Activated naive CD4-positive, alpha-beta T cell treated with anti-CD3 and anti-CD28 coated beads for 36 hours (primary cell): ENCODE data around the gene HOXD11. TPM values are rescaled to one million over a fixed set of nuclear protein-coding genes. Genes with fewer than 3 reads are reported as not detected.

Experiments
- CTCF ChIA-PET: fragments of 350-600 bp; sonication (Branson Sonifier 250); formaldehyde crosslinking; loops from one replicate; lab custom pipeline; 2021; ENCODE audit warnings: antibody characterized with exemption; lab: Charles Lee
- DNase-seq: peaks from one replicate; pipeline ENCODE4 v3.0.0-alpha.2; 2020
- H3K27ac Mint-ChIP-seq: one replicate; pipeline ENCODE4 v1.8.0; 2021; ENCODE audit warnings: mild to moderate bottlenecking, mixed read lengths
- H3K27me3 Mint-ChIP-seq: one replicate; pipeline ENCODE4 v1.8.0; 2021; ENCODE audit warnings: low read depth, mixed read lengths
- H3K36me3 Mint-ChIP-seq: one replicate; pipeline ENCODE4 v1.8.0; 2021; ENCODE audit warnings: low read depth, mixed read lengths
- H3K4me1 Mint-ChIP-seq: one replicate; pipeline ENCODE4 v1.8.0; 2021; ENCODE audit warnings: low read depth, mixed read lengths
- H3K4me3 Mint-ChIP-seq: one replicate; pipeline ENCODE4 v1.8.0; 2021; ENCODE audit warnings: mild to moderate bottlenecking, moderate library complexity, mixed read lengths
- H3K9me3 Mint-ChIP-seq: one replicate; pipeline ENCODE4 v1.8.0; 2021; ENCODE audit warnings: mixed read lengths
- intact Hi-C: fragments of 100-400 bp; cut with micrococcal nuclease; formaldehyde crosslinking; loops from one replicate; pipeline ENCODE4 v1.15.1; 2023
- total RNA-seq, 2 experiments: library from RNA; stranded (reverse); gene quantifications; one replicate each; pipeline ENCODE4 v1.2.3, GENCODE V29; 2021

The HOXD11 gene
- total RNA-seq, 2 experiments from 2014 or later, result not detected

GRCh38 chr2:176114120-176114929 lies 7.2 kb downstream of the HOXD11 start:
- Mint-ChIP-seq H3K27ac (no peak overlapping the region), H3K4me1 (peaks cover 4% of the 10 kb centered on the region), H3K27me3 (peaks cover 93% of the 10 kb centered on the region), H3K9me3 (peaks cover 4% of the 10 kb centered on the region), H3K36me3 (peaks cover 6% of the 10 kb centered on the region), H3K4me3 (no peak overlapping the region)
- intact Hi-C loops, result loop anchor here (5.0 kb wide), 1 partner anchor 37 kb away; no protein-coding TSS in a partner anchor
- no peak for DNase-seq
- CTCF ChIA-PET, result interaction anchor here (0.8 to 2.8 kb wide), 3 partner anchors 13 to 18 kb away, joined by 3 to 9 read pairs (median 3); no protein-coding TSS in a partner anchor

- CTCF ChIA-PET, result interaction anchor here (2.8 kb wide), 1 partner anchor 12 kb away, joined by 9 read pairs; no protein-coding TSS in a partner anchor
- H3K27me3 Mint-ChIP-seq, result peaks cover 92% of the 10 kb centered on the region
- H3K4me1 Mint-ChIP-seq, result peaks cover 3% of the 10 kb centered on the region
- peaks cover 5% of the 10 kb centered on the region for H3K36me3 Mint-ChIP-seq
- DNase-seq, result no peak
- H3K4me3 Mint-ChIP-seq, result no peak overlapping the region
- intact Hi-C loops, result loop anchor here (5.0 kb wide), 1 partner anchor 38 kb away; no protein-coding TSS in a partner anchor
- no peak overlapping the region for H3K27ac Mint-ChIP-seq
- H3K9me3 Mint-ChIP-seq, result peaks cover 3% of the 10 kb centered on the region
These were observed 8.0 kb downstream of the HOXD11 start for GRCh38 chr2:176114930-176115625.

- H3K27ac Mint-ChIP-seq, result no peak within 1 kb of the TSS
- CTCF ChIA-PET, result interaction anchor here (2.8 kb wide), 1 partner anchor 11 kb away, joined by 9 read pairs; no protein-coding TSS in a partner anchor
- peaks cover 5% of the 10 kb centered on the region for H3K36me3 Mint-ChIP-seq
- intact Hi-C loops, result no loop called here
- DNase-seq, result no peak
- peaks cover 92% of the 10 kb centered on the region for H3K27me3 Mint-ChIP-seq
- peaks cover 3% of the 10 kb centered on the region for H3K9me3 Mint-ChIP-seq
- no peak within 1 kb of the TSS for H3K4me3 Mint-ChIP-seq
- peaks cover 3% of the 10 kb centered on the region for H3K4me1 Mint-ChIP-seq
These were observed 9.1 kb downstream of the HOXD11 start, which contains the start of gene HOXD10 for GRCh38 chr2:176115883-176116813. TSS of gene HOXD10 (plus strand) at chr2:176116778. CDS start at chr2:176116834, 56 bp downstream.

- H3K36me3 Mint-ChIP-seq, result peaks cover 5% of the 10 kb centered on the region
- peaks cover 85% of the 10 kb centered on the region for H3K27me3 Mint-ChIP-seq
- CTCF ChIA-PET, result interaction anchor here (1.2 kb wide), 1 partner anchor 9 kb away, joined by 4 read pairs; no protein-coding TSS in a partner anchor
These were observed 10.2 kb downstream of the HOXD11 start for GRCh38 chr2:176117162-176117822.

GRCh38 chr2:176117823-176118371 lies 10.8 kb downstream of the HOXD11 start:
- H3K4me1 Mint-ChIP-seq, result peaks cover 4% of the 10 kb centered on the region
- no peak overlapping the region for H3K4me3 Mint-ChIP-seq
- H3K36me3 Mint-ChIP-seq, result peaks cover 5% of the 10 kb centered on the region
- CTCF ChIA-PET, result interaction anchor here (1.2 kb wide), 1 partner anchor 9 kb away, joined by 4 read pairs; no protein-coding TSS in a partner anchor
- H3K27me3 Mint-ChIP-seq, result peaks cover 81% of the 10 kb centered on the region
- H3K27ac Mint-ChIP-seq, result no peak overlapping the region
- intact Hi-C loops, result no loop called here
- peaks cover 3% of the 10 kb centered on the region for H3K9me3 Mint-ChIP-seq
- no peak for DNase-seq

More at GRCh38 chr2:176117162-176117822, 10.2 kb downstream of the HOXD11 start:
- Mint-ChIP-seq H3K27ac (no peak overlapping the region), H3K9me3 (peaks cover 3% of the 10 kb centered on the region), H3K4me1 (peaks cover 3% of the 10 kb centered on the region), H3K4me3 (no peak overlapping the region)
- intact Hi-C loops, result no loop called here
- DNase-seq, result no peak

GRCh38 chr2:176118601-176119339 lies 11.7 kb downstream of the HOXD11 start:
- DNase-seq, result peak; percentile 45
- H3K4me3 Mint-ChIP-seq, result no peak overlapping the region
- intact Hi-C loops, result no loop called here
- H3K4me1 Mint-ChIP-seq, result peaks cover 11% of the 10 kb centered on the region
- H3K27me3 Mint-ChIP-seq, result peaks cover 76% of the 10 kb centered on the region
- CTCF ChIA-PET, result no interaction called here
- H3K27ac Mint-ChIP-seq, result no peak overlapping the region
- peaks cover 3% of the 10 kb centered on the region for H3K9me3 Mint-ChIP-seq
- peaks cover 5% of the 10 kb centered on the region for H3K36me3 Mint-ChIP-seq

- H3K27ac Mint-ChIP-seq, result no peak overlapping the region
- CTCF ChIA-PET, result interaction anchor here (0.6 to 1.4 kb wide), 7 partner anchors 20 to 434 kb away, joined by 3 to 5 read pairs (median 4); no protein-coding TSS in a partner anchor
- H3K9me3 Mint-ChIP-seq, result peaks cover 3% of the 10 kb centered on the region
- peaks cover 2% of the 10 kb centered on the region for H3K36me3 Mint-ChIP-seq
- H3K4me3 Mint-ChIP-seq, result no peak overlapping the region
- DNase-seq, result no peak
- peaks cover 13% of the 10 kb centered on the region for H3K4me1 Mint-ChIP-seq
- peaks cover 79% of the 10 kb centered on the region for H3K27me3 Mint-ChIP-seq
- intact Hi-C loops, result loop anchor here (2.0 to 5.0 kb wide), 3 partner anchors 14 to 42 kb away; partner anchors contain the start of gene HOXD11
These were observed 13.5 kb downstream of the HOXD11 start for GRCh38 chr2:176120364-176121189.

- Mint-ChIP-seq H3K36me3 (peaks cover 2% of the 10 kb centered on the region), H3K9me3 (peaks cover 3% of the 10 kb centered on the region), H3K27ac (no peak overlapping the region), H3K27me3 (peaks cover 79% of the 10 kb centered on the region), H3K4me3 (no peak overlapping the region), H3K4me1 (peaks cover 13% of the 10 kb centered on the region)
- CTCF ChIA-PET, result interaction anchor here (0.6 to 1.4 kb wide), 5 partner anchors 27 to 433 kb away, joined by 3 to 4 read pairs (median 4); no protein-coding TSS in a partner anchor
- no peak for DNase-seq
- intact Hi-C loops, result loop anchor here (2.0 to 5.0 kb wide), 3 partner anchors 15 to 41 kb away; partner anchors contain the start of gene HOXD11
These were observed 14.3 kb downstream of the HOXD11 start for GRCh38 chr2:176121190-176122051.
